ENCODE data around the gene NAT16. TPM values are rescaled to one million over a fixed set of nuclear protein-coding genes. Genes with fewer than 3 reads are reported as not detected.

NAT16 gene
- total RNA-seq, 1 donor from 2014 or later, result not detected

GRCh38 chr7:101179713-101180112 lies 380 bp downstream of the NAT16 start:
- H3K36me3 ChIP-seq, result no peaks in the 10 kb centered on the region
- peaks cover 9% of the 10 kb centered on the region for H3K4me1 ChIP-seq
- H3K9me3 ChIP-seq, result no peaks in the 10 kb centered on the region
- no peak for TF ChIP-seq POLR2AphosphoS5 (IDR thresholded peaks at IDR 0.05; ENCODE audit: insufficient read depth in 1 of 2, low read depth in 1 of 2)
- no peak for TF ChIP-seq POLR2A (IDR thresholded peaks at IDR 0.05)
- TF ChIP-seq CTCF (IDR thresholded peaks at IDR 0.05), result no peak
- H3K4me3 ChIP-seq, result peak overlapping the region in 1 of 2 donors; percentile 11
- intact Hi-C loops (cut with DNase I), result no loop called here
- H3K27ac ChIP-seq, result no peak overlapping the region
- H3K27me3 ChIP-seq, result peaks cover 7% of the 10 kb centered on the region
- no peak for DNase-seq (ENCODE audit: extremely low spot score in 2 of 2)

- peaks cover 12% of the 10 kb centered on the region for H3K27me3 ChIP-seq
- no peak for TF ChIP-seq POLR2AphosphoS5 (IDR thresholded peaks at IDR 0.05; ENCODE audit: insufficient read depth in 1 of 2, low read depth in 1 of 2)
- TF ChIP-seq POLR2A (IDR thresholded peaks at IDR 0.05), result no peak
- TF ChIP-seq CTCF (IDR thresholded peaks at IDR 0.05), result no peak
- H3K36me3 ChIP-seq, result no peaks in the 10 kb centered on the region
- peaks cover 9% of the 10 kb centered on the region for H3K4me1 ChIP-seq
- intact Hi-C loops (cut with DNase I), result no loop called here
- no peak overlapping the region for H3K27ac ChIP-seq
- DNase-seq (ENCODE audit: extremely low spot score in 2 of 2), result no peak
- H3K4me3 ChIP-seq, result no peak overlapping the region
- no peaks in the 10 kb centered on the region for H3K9me3 ChIP-seq
Observed at GRCh38 chr7:101179117-101179516, 976 bp downstream of the NAT16 start.

GRCh38 chr7:101177644-101178043 lies 2.4 kb downstream of the NAT16 start:
- H3K27me3 ChIP-seq, result peaks cover 25% of the 10 kb centered on the region
- no peak overlapping the region for H3K27ac ChIP-seq
- TF ChIP-seq POLR2A (IDR thresholded peaks at IDR 0.05) (no peak), CTCF (IDR thresholded peaks at IDR 0.05) (no peak)
- DNase-seq (ENCODE audit: extremely low spot score in 2 of 2), result no peak
- peaks cover 21% of the 10 kb centered on the region for H3K4me1 ChIP-seq
- no peaks in the 10 kb centered on the region for H3K9me3 ChIP-seq
- no peaks in the 10 kb centered on the region for H3K36me3 ChIP-seq
- no peak overlapping the region for H3K4me3 ChIP-seq
- intact Hi-C loops (cut with DNase I), result no loop called here

- intact Hi-C loops (cut with DNase I), result no loop called here
- H3K4me1 ChIP-seq, result peaks cover 29% of the 10 kb centered on the region
Observed at GRCh38 chr7:101175664-101176063, 4.4 kb downstream of the NAT16 start.

More at GRCh38 chr7:101175664-101176063, 4.4 kb downstream of the NAT16 start:
- TF ChIP-seq POLR2AphosphoS5 (IDR thresholded peaks at IDR 0.05; ENCODE audit: insufficient read depth in 1 of 2, low read depth in 1 of 2) (no peak), POLR2A (IDR thresholded peaks at IDR 0.05) (no peak), CTCF (IDR thresholded peaks at IDR 0.05) (no peak)
- no peak overlapping the region for H3K27ac ChIP-seq
- peaks cover 27% of the 10 kb centered on the region for H3K27me3 ChIP-seq
- no peaks in the 10 kb centered on the region for H3K9me3 ChIP-seq
- no peak overlapping the region for H3K4me3 ChIP-seq
- no peak for DNase-seq (ENCODE audit: extremely low spot score in 2 of 2)
- no peaks in the 10 kb centered on the region for H3K36me3 ChIP-seq
